SK-N-SH (cell line): ENCODE measurements around the gene CLEC6A. TPM values are rescaled to one million over a fixed set of nuclear protein-coding genes. Genes with fewer than 3 reads are reported as not detected.

Experiments used
- CTCF ChIA-PET: fragments of 300-600, 350-600 bp; formaldehyde crosslinking; extraction: SDS; loops from one replicate; lab custom pipeline; 2021; lab: Yijun Ruan, JAX
- POLR2A ChIA-PET: fragments of 350-600 bp; sonication (Branson Sonifier 250); formaldehyde crosslinking; extraction: SDS; loops from one replicate; lab custom pipeline; 2020; ENCODE audit warnings: antibody characterized with exemption, inconsistent platforms; lab: Yijun Ruan, JAX
- DNase-seq: peaks from one replicate; pipeline ENCODE4 v3.0.0; 2012
- H2AFZ ChIP-seq: fragments of 200-600 bp; sonication (generic); 2 replicates; pipeline ENCODE4 v1.8.1; 2016; ENCODE audit warnings: antibody characterized with exemption, mild to moderate bottlenecking, low read depth
- H3F3A ChIP-seq: fragments of 200-600 bp; sonication (generic); replicated peaks from 2 replicates; pipeline ENCODE3; 2016; ENCODE audit warnings: antibody characterized with exemption, mild to moderate bottlenecking; ENCODE audit not compliant: insufficient read depth
- H3K27ac ChIP-seq, 2 experiments: fragments of 200-500 bp in 1 of 2; fragments of 200-600 bp in 1 of 2; sonication (Bioruptor generic) in 1 of 2; sonication (generic), shearing (Covaris generic) in 1 of 2; 2 replicates each; pipeline versions ENCODE4 v1.5.1 to v1.6.1; 2014 to 2016; ENCODE audit warnings: low read depth in 2 of 2, inconsistent platforms in 1 of 2, low read length in 1 of 2, mild to moderate bottlenecking in 1 of 2, mixed read lengths in 1 of 2
- H3K27me3 ChIP-seq: fragments of 200-600 bp; sonication (generic), shearing (Covaris generic); 2 replicates; pipeline ENCODE4 v1.6.1; 2016; ENCODE audit warnings: mixed run types; ENCODE audit not compliant: insufficient read depth
- H3K36me3 ChIP-seq, 2 experiments: fragments of 200-500 bp in 1 of 2; fragments of 200-600 bp in 1 of 2; sonication (Bioruptor generic) in 1 of 2; sonication (generic) in 1 of 2; replicated peaks in 1 of 2; 2 replicates each; pipeline versions ENCODE3 to v1.5.1; 2014 to 2016; ENCODE audit warnings: low read length in 1 of 2, mild to moderate bottlenecking in 1 of 2; ENCODE audit not compliant: insufficient read depth in 2 of 2, control insufficient read depth in 1 of 2
- H3K4me1 ChIP-seq, 2 experiments: fragments of 200-500 bp in 1 of 2; fragments of 200-600 bp in 1 of 2; sonication (Bioruptor generic) in 1 of 2; sonication (generic), shearing (Covaris generic) in 1 of 2; 2 replicates each; pipeline versions ENCODE4 v1.5.1 to v1.6.1; 2014 to 2016; ENCODE audit warnings: low read depth in 1 of 2, low read length in 1 of 2, mixed run types in 1 of 2; ENCODE audit not compliant: insufficient read depth in 2 of 2, control insufficient read depth in 1 of 2
- H3K4me2 ChIP-seq: fragments of 200-600 bp; sonication (generic), shearing (Covaris generic); 2 replicates; pipeline ENCODE4 v1.6.1; 2017; ENCODE audit warnings: mixed run types
- H3K4me3 ChIP-seq, 2 experiments: fragments of 200-500 bp in 1 of 2; fragments of 200-600 bp in 1 of 2; sonication (Bioruptor generic) in 1 of 2; sonication (generic), shearing (Covaris generic) in 1 of 2; 2 replicates each; pipeline versions ENCODE4 v1.5.1 to v1.8.1; 2014 to 2016; ENCODE audit warnings: low read depth in 2 of 2, inconsistent platforms in 1 of 2, low read length in 1 of 2, mild to moderate bottlenecking in 1 of 2, mixed read lengths in 1 of 2, moderate library complexity in 1 of 2
- H3K79me2 ChIP-seq: fragments of 200-600 bp; sonication (generic); 2 replicates; pipeline ENCODE4 v1.8.1; 2017; ENCODE audit warnings: mild to moderate bottlenecking; ENCODE audit not compliant: insufficient read depth
- H3K9ac ChIP-seq: fragments of 200-600 bp; sonication (generic); 2 replicates; pipeline ENCODE4 v1.6.1; 2017; ENCODE audit warnings: mixed run types
- H3K9me2 ChIP-seq: fragments of 200-600 bp; sonication (generic); 2 replicates; pipeline ENCODE4 v1.6.1; 2017; ENCODE audit warnings: mixed run types
- H3K9me3 ChIP-seq: fragments of 200-600 bp; sonication (generic); 2 replicates; pipeline ENCODE4 v1.6.1; 2017; ENCODE audit warnings: mixed run types, mild to moderate bottlenecking, moderate library complexity
- H4K20me1 ChIP-seq: fragments of 200-600 bp; sonication (generic); 2 replicates; pipeline ENCODE4 v1.6.1; 2017; ENCODE audit warnings: mild to moderate bottlenecking, mixed run types; ENCODE audit not compliant: insufficient read depth
- CHD2 ChIP-seq: fragments of 150-350 bp; IDR thresholded peaks from 2 replicates; pipeline ENCODE4 v1.6.1; 2018; ENCODE audit warnings: low read length; ENCODE audit not compliant: partially characterized antibody
- CTCF ChIP-seq: fragments of 200-600 bp; sonication (generic); IDR thresholded peaks from 2 replicates; pipeline ENCODE4 v1.6.1; 2017; ENCODE audit warnings: antibody characterized with exemption, mild to moderate bottlenecking, moderate library complexity
- EP300 ChIP-seq, 2 experiments: IDR thresholded peaks; 2 replicates each; pipeline versions ENCODE4 v1.4.0 to v1.6.1; 2012; ENCODE audit warnings: borderline replicate concordance in 1 of 2, low read depth in 1 of 2, low read length in 1 of 2
- FOSL2 ChIP-seq: IDR thresholded peaks from 2 replicates; pipeline ENCODE4 v1.4.0; 2012; ENCODE audit warnings: low read depth, mild to moderate bottlenecking, moderate library complexity, borderline replicate concordance
- FOXM1 ChIP-seq: IDR thresholded peaks from 2 replicates; pipeline ENCODE4 v1.4.0; 2012; ENCODE audit warnings: low read depth, mild to moderate bottlenecking
- GATA2 ChIP-seq: sonication (generic); formaldehyde crosslinking; IDR thresholded peaks from 2 replicates; pipeline ENCODE4 v1.5.0; 2020; ENCODE audit warnings: mild to moderate bottlenecking, missing genetic modification reagents
- IRF3 ChIP-seq: fragments of 150-350 bp; IDR thresholded peaks from 2 replicates; pipeline ENCODE4 v1.6.1; 2016; ENCODE audit warnings: mild to moderate bottlenecking, low read depth, low read length
- JUND ChIP-seq: IDR thresholded peaks from 2 replicates; pipeline ENCODE4 v1.4.0; 2012
- NRF1 ChIP-seq: IDR thresholded peaks from 2 replicates; pipeline ENCODE4 v1.6.1; 2012; ENCODE audit warnings: low read depth, mild to moderate bottlenecking, low read length
- RFX5 ChIP-seq: IDR thresholded peaks from 2 replicates; pipeline ENCODE4 v1.6.1; 2012; ENCODE audit warnings: mild to moderate bottlenecking, improper control_type of control experiment, low read length
- SIN3A ChIP-seq: IDR thresholded peaks from 2 replicates; pipeline ENCODE4 v1.6.1; 2012; ENCODE audit warnings: low read depth, mild to moderate bottlenecking, low read length, moderate library complexity, borderline replicate concordance
- WGBS: methylation state at CpG from one replicate; pipeline ENCODE4 v1.1.6; 2017; ENCODE audit warnings: low lambda C conversion rate; 5-methylcytosine and 5-hydroxymethylcytosine counted together
- polyA plus RNA-seq, 3 experiments: library from polyadenylated mRNA; depleted of rRNA; stranded (reverse); fragments of >200 nt; gene quantifications; 2 replicates each; pipeline ENCODE4 v1.2.3, GENCODE V29; 2012
- TF ChIP-seq, protein P1 (sequence below): IDR thresholded peaks from 2 replicates; pipeline ENCODE4 v1.4.0; 2012; ENCODE audit warnings: low read depth, borderline replicate concordance

CLEC6A gene
- polyA plus RNA-seq, 1 of the 3 experiments (the other 2 are of a cell fraction) = not detected

DNA sequence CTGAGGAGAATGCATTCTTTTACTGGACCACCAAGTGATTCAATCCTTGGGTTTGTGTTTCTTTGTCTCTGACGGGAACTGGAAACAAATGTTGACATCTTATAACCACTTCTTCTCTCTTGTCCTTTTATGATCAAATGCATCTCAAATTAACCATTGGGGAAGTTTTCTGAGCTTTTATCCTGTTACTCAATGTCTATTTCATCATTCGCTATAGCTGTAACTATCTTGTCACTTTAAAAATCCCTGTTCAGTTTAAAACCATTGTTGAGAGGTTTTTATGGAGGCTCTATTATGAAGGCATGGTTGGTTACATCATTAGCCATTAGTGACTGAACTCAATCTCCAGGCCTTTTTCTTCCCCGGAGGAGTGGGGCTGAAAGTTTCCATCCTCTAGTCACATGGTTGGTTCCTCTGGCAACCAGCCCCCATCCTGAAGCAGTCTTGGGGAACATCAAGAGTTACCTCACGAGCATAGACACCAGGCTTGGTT, 2.7 kb upstream of the CLEC6A start (continued):
- TF ChIP-seq CHD2 (no peak), JUND (no peak)

DNA sequence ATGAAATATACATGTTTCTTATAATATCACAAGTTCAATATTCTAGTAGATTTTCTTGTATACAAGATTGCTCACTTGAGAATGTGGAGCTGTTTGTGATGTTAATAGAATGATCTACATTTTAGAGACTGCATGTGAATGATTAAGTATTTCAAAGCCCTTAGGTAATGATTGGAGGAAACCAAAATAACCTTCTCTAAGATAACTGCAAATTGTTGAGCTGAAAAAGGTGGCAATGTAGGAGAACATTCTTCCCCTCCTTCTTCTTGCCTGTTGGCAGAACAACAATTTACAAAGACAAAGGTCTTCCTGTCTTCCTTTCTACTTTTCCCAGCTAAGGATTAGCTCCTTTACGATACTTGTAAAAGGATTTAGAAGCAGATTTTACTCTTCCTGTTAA, 2.0 kb upstream of the CLEC6A start:
- no peaks in the 10 kb centered on the region; the same call in 1 of the 2 replicates for H3K27me3 ChIP-seq
- no peak overlapping the region for H3K4me2 ChIP-seq
- no peaks in the 10 kb centered on the region for H3K36me3 ChIP-seq
- DNase-seq = no peak
- TF ChIP-seq FOXM1 = no peak
- no peak for TF ChIP-seq GATA2 (CRISPR knock-in tag)
- no peak for TF ChIP-seq IRF3
- no peak for TF ChIP-seq FOSL2
- TF ChIP-seq JUND = no peak
- no peak for TF ChIP-seq RFX5
- TF ChIP-seq NRF1 = no peak
- TF ChIP-seq CTCF = no peak
- TF ChIP-seq SIN3A = no peak
- no peak for TF ChIP-seq EP300 (IDR thresholded peaks at IDR 0.05; ENCODE audit: borderline replicate concordance in 1 of 2, low read depth in 1 of 2, low read length in 1 of 2)
- no peaks in the 10 kb centered on the region for H4K20me1 ChIP-seq
- H3F3A ChIP-seq = no peaks in the 10 kb centered on the region
- CTCF ChIA-PET = interaction anchor here (0.9 kb wide), 1 partner anchor 57 kb away, joined by 3 read pairs; no protein-coding TSS in a partner anchor
- no peaks in the 10 kb centered on the region for H3K9me2 ChIP-seq
- H3K79me2 ChIP-seq = no peaks in the 10 kb centered on the region
- WGBS = 0% methylated on average over 1 of the region's 1 CpG
- no peak overlapping the region for H2AFZ ChIP-seq
- no peak overlapping the region for H3K27ac ChIP-seq
- H3K9me3 ChIP-seq = no peaks in the 10 kb centered on the region
- H3K4me3 ChIP-seq = no peak overlapping the region
- H3K9ac ChIP-seq = no peak overlapping the region
- no peaks in the 10 kb centered on the region for H3K4me1 ChIP-seq
- POLR2A ChIA-PET = no interaction called here

- Histone ChIP-seq H3K9me2 (no peaks in the 10 kb centered on the region), H4K20me1 (no peaks in the 10 kb centered on the region), H3K9me3 (no peaks in the 10 kb centered on the region), H2AFZ (no peak overlapping the region), H3K27me3 (no peaks in the 10 kb centered on the region; the same call in 1 of the 2 replicates), H3K4me2 (no peak overlapping the region), H3K36me3 (no peaks in the 10 kb centered on the region), H3K27ac (no peak overlapping the region), H3K4me3 (no peak overlapping the region), H3K9ac (no peak overlapping the region), H3K79me2 (no peaks in the 10 kb centered on the region), H3K4me1 (no peaks in the 10 kb centered on the region), H3F3A (no peaks in the 10 kb centered on the region)
- no peak for DNase-seq
- ChIA-PET POLR2A (no interaction called here), CTCF (no interaction called here)
- TF ChIP-seq RFX5 (no peak), NRF1 (no peak)
- TF ChIP-seq, protein P1, sequence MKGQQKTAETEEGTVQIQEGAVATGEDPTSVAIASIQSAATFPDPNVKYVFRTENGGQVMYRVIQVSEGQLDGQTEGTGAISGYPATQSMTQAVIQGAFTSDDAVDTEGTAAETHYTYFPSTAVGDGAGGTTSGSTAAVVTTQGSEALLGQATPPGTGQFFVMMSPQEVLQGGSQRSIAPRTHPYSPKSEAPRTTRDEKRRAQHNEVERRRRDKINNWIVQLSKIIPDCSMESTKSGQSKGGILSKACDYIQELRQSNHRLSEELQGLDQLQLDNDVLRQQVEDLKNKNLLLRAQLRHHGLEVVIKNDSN = no peak
These were observed 491 bp upstream of the CLEC6A start for GRCh38 chr12:8455271-8455670.
